ENCODE data around the gene FAM156B.
"Not testable (repeated sequence)": the region's sequence is repeated elsewhere in the genome, so short reads cannot be mapped to it uniquely, and the experiment has no call there.

FAM156B gene

DNA sequence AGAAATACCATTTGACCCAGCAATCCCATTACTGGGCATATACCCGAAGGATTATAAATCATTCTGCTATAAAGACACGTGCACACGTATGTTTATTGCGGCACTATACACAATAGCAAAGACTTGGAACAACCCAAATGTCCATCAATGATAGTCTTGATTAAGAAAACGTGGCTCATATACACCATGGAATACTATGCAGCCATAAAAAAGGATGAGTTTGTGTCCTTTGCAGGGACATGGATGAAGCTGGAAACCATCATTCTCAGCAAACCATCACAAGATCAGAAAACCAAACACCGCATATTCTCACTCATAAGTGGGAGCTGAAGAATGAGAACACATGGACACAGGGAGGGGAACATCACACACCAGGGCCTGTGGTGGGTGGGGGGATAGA, 33.1 kb downstream of the FAM156B start:
- ATAC-seq: not testable (repeated sequence)

DNA sequence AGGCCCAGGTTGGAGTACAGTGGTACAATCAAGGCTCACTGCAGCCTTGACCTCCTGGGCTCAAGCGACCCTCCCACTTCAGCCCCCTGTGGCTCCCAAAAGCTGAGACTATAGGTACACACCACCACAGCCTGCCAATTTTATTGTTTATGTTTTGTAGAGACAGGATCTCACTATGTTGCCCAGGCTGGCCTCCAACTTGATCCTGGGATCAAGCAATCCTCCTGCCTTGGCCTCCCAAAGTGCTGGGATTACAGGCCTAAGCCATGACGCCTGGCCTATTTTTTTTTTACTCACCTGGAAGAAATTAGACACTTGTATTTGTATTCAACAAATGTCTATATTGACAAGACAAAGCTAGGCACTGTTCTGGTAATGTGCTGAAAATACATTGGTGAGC, 36.1 kb downstream of the FAM156B start:
- ATAC-seq: no peak

- ATAC-seq: peak; percentile 3 to 7
These were observed 37.0 kb downstream of the FAM156B start for GRCh38 chrX:52933976-52934703.

DNA sequence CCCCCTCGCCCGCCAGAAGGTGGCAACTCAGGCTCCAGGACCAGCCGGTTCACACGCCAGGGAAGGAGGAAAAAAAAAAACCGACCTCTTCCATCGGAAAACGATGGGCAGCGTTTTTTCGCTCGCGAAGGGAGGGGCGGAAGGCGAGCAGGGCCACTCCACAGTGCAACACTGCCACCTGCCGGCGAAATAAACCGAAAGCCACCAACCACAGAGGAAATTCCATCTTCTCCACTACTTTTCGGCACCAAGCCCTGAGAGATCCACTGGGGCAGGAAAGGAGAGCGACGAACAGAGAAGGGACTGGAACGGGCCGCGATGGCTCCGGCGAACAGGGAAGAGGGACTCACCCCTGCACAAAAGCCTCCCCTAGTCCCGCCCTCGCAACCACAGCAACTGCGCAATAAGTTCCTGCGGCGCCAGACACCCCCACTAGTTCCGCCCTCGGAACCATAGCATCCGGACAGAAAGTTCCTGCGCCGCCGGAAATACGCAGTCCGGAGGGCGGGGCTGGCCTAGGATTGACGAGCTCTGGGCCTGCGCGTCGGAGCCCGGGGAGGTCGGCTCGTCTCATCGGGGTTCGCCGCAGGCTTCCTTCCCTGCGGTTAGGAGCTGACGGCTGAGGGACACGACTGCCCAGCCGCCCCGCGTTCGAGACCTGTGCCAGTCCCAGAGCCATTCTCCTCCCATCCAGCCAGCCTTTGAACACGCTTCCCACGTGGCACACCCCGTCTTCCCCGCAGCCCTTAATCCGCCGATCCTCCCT, 37.8 kb downstream of the FAM156B start:
- ATAC-seq: peak; percentile 94 to 95

GRCh38 chrX:52935470-52935784, 38.3 kb downstream of the FAM156B start:
- peak in 1 of 2 donors; percentile 4 for ATAC-seq

GRCh38 chrX:52940704-52941103, 43.6 kb downstream of the FAM156B start:
- ATAC-seq: peak; percentile 38 to 69

DNA sequence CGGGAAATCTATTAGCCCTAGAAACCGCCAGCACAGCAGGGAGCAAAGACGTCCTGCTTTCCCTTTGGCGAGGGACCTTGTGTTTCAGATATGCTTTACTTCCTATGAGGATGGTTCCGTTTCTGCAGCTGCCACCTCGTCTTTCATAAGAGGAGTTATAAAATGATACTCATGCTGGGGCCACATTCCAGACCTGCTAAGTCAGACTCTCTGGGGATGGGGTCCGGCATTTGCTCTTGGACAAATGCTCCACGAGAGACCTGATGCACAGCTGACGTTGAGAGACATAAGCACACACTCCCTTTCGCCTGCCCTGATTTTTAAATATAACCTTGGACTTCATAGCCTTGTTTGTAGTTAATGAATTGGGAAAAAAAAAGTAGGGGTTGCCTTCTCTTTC, 44.6 kb downstream of the FAM156B start:
- ATAC-seq: not testable (repeated sequence)

DNA sequence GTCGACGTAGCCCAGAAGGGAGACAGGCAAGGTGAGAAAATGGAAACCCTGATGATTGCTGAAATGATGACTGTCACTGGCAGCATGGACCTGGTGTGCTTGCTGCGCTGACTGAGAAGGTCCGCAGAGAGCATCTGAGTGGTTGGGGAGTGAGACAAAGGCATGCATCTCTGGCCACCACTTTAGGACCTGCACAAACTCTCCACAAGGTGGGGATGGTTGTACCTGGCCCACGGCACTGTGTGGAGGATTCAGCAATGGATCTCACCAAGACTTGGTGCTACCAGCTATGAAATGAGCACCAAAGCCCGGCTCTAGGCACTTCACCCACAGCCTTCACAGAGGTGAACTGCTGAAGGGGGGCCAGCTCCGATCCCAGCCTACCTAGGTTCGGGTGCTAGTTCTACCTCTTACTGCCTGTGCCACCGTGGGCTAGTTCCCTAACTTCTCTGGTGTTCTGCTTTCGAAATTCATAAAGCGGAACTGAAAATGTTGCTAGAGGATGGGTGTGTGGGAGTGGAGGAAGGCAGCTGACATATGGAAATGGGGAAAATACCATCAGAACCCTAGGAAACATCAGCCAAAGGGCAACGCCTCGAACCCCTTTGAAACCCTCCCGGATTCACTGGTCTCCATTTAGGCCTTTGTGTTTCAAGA, 48.8 kb downstream of the FAM156B start:
- not testable (repeated sequence) for ATAC-seq

DNA sequence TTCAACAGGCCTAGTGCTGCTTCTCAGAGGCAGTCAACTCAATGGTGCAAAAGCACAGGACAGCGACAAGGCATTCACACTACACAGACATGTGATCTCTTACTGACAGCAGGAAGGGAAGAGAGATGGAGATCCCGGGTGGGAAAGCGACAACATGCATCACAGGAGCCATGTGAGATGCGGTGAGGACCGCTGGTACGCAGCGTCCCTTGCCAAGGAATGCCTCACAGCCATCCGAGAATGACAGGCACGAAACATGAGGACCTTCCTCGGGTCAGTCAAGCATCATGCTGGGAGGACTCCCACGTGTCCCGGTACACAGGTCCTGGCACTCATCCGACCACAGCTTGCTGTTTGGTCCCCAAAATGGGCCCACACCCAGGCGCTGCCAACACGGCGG, 50.4 kb downstream of the FAM156B start:
- ATAC-seq: not testable (repeated sequence)

GRCh38 chrX:52948265-52948664, 51.1 kb downstream of the FAM156B start:
- ATAC-seq: not testable (repeated sequence)

DNA sequence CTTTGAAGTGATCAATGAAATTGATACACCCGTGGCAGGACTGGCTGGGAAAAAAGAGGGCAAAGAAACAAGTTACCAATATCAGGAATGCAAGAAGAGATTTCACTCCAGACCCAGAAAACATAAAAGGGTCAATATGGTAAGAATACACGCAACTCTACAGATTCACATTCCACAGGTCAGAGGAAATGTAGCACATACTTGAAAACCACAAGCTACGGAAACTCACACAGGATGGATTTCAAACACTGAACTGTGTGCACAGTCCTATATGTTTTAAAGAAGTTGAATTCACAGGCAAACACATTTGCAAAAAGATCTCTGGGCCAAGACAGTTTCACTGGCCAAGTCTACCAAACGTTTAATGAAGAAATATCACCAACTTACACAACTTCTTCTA, 52.2 kb downstream of the FAM156B start:
- not testable (repeated sequence) for ATAC-seq

DNA sequence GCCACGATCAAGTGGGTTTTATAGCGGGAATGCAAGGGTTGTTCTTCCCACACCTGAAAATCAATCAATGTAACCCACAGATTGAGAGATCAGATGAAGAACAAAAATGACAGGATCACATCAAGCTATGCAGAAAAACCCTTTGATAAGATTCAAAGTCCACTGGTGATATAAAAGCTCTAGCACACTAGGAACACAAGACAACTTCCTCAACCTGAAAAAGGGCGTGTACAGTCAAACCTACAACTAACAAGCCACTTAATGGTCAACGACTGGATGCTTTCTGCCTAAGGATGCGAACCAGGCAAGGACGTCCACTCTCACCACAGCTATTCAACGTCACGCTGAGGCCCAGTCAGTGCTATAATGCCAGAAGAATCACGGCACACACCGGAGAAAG, 52.8 kb downstream of the FAM156B start:
- not testable (repeated sequence) for ATAC-seq
